Fibroblast of mammary gland (primary cell): ENCODE measurements around the gene PYM1.
"Not testable (repeated sequence)": the region's sequence is repeated elsewhere in the genome, so short reads cannot be mapped to it uniquely, and the experiment has no call there.

Experiments used
- DNase-seq: peaks from one replicate; pipeline ENCODE4 v3.0.0-alpha.2; 2010; ENCODE audit warnings: low read depth
- H3K4me3 ChIP-seq: 2 replicates; pipeline ENCODE4 v1.5.1; 2011; ENCODE audit warnings: low read depth, mild to moderate bottlenecking, low read length, moderate library complexity; ENCODE audit not compliant: control insufficient read depth
- TF ChIP-seq, protein P1 (sequence below): conservative IDR thresholded peaks from 2 replicates; pipeline ENCODE4 v1.5.1; 2011; ENCODE audit warnings: low read depth, low read length, inconsistent platforms; ENCODE audit not compliant: control insufficient read depth, insufficient read depth

The PYM1 gene

DNA sequence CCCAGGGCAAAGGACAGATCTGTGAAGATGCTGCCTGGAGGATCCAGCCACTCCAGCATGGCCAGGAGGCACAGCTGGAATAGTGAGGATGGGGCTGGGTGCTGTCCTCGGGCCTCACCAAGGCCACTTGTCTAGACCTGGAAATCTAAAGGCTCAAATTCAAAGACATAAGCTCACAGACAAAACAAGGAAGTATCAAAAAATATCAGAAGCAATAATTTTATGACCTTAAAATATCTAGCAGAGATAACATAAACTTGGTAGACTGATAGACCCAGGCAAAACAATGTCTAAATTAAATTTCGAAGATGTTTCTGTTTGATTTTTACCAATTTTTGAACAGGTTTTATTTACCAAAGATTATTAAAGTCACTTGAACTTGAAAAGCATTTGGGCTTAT lies 62.4 kb downstream of the PYM1 start:
- no peak overlapping the region for H3K4me3 ChIP-seq
- TF ChIP-seq, protein P1, sequence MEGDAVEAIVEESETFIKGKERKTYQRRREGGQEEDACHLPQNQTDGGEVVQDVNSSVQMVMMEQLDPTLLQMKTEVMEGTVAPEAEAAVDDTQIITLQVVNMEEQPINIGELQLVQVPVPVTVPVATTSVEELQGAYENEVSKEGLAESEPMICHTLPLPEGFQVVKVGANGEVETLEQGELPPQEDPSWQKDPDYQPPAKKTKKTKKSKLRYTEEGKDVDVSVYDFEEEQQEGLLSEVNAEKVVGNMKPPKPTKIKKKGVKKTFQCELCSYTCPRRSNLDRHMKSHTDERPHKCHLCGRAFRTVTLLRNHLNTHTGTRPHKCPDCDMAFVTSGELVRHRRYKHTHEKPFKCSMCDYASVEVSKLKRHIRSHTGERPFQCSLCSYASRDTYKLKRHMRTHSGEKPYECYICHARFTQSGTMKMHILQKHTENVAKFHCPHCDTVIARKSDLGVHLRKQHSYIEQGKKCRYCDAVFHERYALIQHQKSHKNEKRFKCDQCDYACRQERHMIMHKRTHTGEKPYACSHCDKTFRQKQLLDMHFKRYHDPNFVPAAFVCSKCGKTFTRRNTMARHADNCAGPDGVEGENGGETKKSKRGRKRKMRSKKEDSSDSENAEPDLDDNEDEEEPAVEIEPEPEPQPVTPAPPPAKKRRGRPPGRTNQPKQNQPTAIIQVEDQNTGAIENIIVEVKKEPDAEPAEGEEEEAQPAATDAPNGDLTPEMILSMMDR: no peak
- DNase-seq: no peak

DNA sequence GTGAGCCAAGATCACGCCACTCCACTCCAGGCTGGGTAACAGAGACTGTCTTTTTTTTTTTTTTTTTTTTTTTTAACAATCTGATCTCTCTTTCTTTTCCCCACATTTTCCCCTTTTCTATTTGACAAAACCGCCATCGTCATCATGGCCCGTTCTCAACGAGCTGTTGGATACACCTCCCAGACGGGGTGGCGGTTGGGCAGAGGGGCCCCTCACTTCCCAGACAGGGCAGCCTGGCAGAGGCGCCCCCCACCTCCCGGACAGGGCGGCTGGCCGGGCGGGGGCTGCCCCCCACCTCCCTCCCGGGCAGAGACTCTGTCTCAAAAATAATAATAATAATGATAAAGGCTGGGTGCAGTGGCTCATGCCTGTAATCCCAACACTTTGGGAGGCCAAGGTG lies 64.8 kb downstream of the PYM1 start:
- DNase-seq, H3K4me3 ChIP-seq: not testable (repeated sequence)

DNA sequence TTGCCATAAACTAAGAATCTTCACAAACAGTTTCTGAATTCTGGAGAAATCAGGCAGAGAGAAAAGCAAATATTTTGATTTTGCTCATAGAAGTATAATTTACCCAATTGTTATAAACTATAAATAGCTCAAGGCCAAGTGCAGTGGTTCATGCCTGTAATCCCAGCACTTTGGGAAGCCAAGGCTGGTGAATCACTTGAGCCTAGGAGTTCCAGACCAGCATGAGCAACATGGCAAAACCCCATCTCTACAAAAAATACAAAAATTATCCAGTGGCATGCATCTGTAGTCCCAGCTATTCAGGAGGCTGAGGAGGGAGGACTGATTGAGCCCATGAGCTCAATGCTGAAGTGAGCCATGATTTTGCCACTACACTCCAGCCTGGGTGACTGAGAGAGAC lies 65.4 kb downstream of the PYM1 start:
- DNase-seq: no peak
- no peak overlapping the region for H3K4me3 ChIP-seq
- TF ChIP-seq, protein P1: no peak

DNA sequence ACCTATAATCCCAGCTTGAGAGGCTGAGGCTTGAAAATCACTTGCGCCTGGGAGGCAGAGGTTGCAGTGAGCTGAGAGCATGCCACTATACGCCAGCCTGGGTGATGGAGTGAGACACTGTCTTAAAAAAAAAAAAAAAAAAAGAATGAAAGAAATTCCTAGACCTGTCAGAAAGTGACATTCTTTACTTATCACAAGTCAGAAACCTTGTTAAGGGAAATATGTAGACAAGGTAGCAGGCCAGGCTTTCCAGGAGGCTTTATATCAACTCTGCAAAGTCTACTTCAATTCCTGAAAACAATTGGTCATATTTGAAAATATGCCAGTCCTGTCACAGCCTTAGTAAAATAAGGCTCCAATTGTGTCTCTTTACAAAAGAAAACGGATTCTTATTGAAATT lies 65.8 kb downstream of the PYM1 start:
- TF ChIP-seq, protein P1: no peak
- DNase-seq: no peak
- H3K4me3 ChIP-seq: no peak overlapping the region

DNA sequence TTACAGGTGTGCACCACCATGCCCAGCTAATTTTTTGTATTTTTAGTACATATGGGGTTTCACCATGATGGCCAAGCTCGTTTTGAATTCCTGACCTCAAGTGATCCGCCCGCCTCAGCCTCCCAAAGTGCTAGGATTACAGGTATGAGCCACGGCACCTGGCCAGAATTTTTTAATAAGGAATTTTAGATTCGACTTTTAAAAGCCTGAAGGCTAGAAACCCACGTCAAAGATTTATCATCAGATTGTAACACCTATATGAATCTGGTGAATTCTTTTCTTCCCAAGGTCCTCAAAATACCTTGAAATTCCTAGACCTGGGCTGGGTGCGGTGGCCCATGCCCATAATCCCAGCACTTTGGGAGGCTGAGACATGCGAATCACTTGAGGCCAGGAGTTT lies 66.3 kb downstream of the PYM1 start:
- no peak for DNase-seq
- no peak overlapping the region for H3K4me3 ChIP-seq
- TF ChIP-seq, protein P1: no peak

DNA sequence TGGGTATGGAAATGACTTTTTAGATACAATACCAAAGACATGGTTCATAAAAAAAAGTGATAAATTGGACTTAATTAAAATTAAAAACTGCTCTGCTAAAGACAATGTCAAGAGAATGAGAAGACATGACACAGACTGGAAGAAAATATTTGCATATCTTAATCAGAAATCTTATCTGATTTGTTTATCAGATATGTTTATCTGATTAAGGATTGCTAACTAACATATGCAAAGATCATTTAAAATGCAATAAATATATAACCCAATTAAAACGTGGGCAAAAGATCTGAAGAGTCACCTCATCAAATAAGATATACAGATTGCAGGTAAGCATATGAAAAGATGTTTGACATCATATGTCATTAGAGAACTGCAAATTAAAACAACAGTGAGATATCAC lies 75.0 kb downstream of the PYM1 start:
- TF ChIP-seq, protein P1: no peak

More for the DNA sequence above, 75.0 kb downstream of the PYM1 start:
- H3K4me3 ChIP-seq: no peak overlapping the region
- DNase-seq: no peak
